GM04504 (cell line): ENCODE results near the gene P3H3.
"Not testable (repeated sequence)": the region's sequence is repeated elsewhere in the genome, so short reads cannot be mapped to it uniquely, and the experiment has no call there.

ENCODE experiments used
- DNase-seq: peaks from one replicate; pipeline ENCODE4 v3.0.0-alpha.2; 2012; ENCODE audit warnings: low read depth

Gene P3H3

GRCh38 chr12:6867413-6868210, 39.4 kb downstream of the P3H3 start, which contains the start of gene TPI1:
TPI1 (plus strand) TSS chr12:6867531; CDS start chr12:6867567, 36 bp downstream.
- peak; percentile 48 for DNase-seq

- no peak for DNase-seq
Observed at GRCh38 chr12:6868211-6869048, 40.2 kb downstream of the P3H3 start.

DNA sequence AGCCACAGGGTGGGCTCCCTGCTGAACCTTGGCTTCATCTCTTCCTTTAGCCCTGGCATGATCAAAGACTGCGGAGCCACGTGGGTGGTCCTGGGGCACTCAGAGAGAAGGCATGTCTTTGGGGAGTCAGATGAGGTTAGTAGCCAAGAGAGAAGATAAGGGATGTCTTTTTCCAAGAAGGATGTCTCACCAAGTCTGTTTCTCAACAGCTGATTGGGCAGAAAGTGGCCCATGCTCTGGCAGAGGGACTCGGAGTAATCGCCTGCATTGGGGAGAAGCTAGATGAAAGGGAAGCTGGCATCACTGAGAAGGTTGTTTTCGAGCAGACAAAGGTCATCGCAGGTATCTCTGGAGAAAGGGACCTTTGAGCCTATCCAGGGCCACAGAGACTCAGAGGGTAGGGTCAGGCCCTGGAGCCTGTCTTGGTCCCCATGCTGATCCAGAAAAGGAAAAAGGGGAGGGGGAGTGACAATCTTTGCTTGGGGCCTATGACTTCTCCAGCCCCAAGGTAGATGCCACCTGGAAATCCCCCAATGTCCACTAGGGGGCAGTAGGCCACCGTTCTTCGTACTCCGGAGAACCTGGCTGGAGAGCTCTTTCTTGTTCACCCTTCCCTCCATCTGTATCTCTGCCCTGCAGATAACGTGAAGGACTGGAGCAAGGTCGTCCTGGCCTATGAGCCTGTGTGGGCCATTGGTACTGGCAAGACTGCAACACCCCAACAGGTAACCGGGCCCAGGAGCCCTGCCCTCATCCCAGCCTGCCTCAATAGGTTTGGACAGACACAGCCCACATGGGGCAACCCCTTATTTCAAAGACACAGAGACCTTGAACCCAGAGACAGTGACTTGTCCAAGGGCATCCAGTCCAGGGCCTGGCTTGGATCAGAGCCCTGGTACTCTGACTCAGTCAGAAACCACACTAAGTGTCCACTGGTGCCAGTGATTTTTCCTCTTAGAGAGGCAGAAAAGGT, 41.1 kb downstream of the P3H3 start:
- DNase-seq = peak; percentile 50

DNA sequence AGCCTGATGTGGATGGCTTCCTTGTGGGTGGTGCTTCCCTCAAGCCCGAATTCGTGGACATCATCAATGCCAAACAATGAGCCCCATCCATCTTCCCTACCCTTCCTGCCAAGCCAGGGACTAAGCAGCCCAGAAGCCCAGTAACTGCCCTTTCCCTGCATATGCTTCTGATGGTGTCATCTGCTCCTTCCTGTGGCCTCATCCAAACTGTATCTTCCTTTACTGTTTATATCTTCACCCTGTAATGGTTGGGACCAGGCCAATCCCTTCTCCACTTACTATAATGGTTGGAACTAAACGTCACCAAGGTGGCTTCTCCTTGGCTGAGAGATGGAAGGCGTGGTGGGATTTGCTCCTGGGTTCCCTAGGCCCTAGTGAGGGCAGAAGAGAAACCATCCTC, 42.1 kb downstream of the P3H3 start:
- not testable (repeated sequence) for DNase-seq

DNA sequence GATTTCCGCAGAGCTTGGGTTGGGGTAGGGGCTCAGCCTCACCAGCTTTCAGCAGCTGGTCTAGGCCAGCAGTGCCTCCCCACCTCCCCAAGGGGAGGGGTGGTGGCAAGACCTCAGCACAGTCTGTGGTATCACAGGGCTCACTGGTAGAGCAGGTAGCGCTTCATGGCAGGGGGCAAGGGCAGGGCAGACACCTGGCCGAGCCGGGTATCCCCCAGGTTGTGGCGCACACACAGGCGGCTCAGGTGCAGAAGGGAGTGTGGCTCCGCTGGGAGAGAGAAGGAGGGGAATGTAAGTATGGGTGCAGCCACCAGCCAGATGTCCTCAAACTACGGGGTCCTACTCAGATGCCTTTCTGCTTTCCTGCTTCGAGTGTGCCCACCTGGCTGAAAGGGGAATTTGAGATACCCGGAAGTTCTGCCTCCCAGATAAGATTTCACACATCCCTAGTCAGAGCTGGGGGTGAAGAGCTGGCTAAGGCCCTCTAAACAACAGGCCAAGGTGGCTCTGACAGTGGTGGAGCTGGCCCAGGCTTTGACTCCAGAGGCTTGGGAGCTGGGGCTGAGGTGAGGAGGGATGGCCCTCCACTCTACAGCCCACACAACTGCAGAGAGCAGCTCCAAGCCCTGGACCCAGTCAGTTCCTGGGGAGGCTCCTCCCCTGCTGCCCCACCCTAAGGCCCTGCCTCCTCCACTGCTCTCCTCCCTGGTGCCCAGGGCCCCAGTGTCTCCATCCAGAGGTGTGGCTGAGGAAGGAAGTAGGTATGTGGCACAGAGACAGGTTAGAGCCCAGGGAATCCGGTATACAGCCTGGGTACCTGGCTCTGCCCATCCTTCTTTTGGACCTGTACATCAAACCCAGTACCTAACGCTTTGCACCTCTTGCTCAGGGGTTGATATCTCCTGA, 43.1 kb downstream of the P3H3 start:
- DNase-seq = no peak

- no peak for DNase-seq
Observed at GRCh38 chr12:6872073-6873048, 44.2 kb downstream of the P3H3 start.

DNA sequence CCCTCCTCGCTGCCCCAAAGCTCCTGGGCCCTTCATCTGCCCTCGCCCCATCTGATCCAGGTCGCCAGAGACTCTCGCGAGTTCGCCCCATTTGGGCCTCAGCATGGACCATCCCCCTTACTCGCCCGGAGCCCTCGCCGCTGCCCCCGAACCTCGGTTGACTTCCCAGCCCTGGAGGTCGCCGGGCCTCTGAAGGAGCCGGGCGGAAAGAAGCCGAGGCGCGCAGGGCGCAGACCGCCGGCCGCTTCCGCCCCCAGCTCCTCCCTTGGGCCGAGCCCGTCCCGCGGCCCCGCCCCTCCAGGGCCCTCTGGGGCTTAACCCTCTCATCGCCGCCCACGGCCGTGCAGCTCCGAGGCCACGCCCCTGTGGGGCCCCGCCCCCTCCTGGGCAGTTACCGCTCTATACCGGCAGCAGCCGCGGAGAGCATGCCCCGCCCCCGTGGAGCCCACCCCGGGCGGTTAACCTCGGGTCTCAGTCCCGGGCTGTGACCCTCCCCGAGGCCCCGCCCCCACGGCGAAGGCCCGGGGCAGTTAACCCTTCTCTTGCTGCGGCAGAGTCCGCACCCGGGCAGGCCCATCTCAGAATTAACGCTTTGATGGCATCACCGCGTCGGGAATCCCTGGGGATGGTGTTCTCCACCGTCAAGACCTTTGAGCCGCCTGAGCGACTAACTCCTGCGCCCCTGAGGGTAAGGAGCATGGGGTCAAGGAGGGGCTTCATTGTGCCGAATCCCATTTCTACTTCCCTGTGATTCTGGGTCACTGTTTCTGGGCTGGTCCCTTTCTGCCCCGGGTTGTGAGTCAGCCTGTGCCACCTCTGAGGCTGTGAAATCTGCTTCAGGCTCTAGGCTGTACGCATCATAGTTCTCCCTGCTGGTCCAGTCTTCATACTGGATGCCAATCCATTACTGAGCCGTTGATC, 45.1 kb downstream of the P3H3 start, which contains the start of gene SPSB2:
SPSB2 (minus strand) TSS at position 210 of the 921 bp plus-strand sequence. CDS start 402 bp downstream, outside the sequence.
- peak; percentile 87 for DNase-seq

- DNase-seq = not testable (repeated sequence)
Observed at GRCh38 chr12:6874015-6874368, 45.8 kb downstream of the P3H3 start.

GRCh38 chr12:6879824-6880223, 51.6 kb downstream of the P3H3 start:
- not testable (repeated sequence) for DNase-seq

GRCh38 chr12:6883252-6883651, 55.0 kb downstream of the P3H3 start:
- DNase-seq = no peak

DNA sequence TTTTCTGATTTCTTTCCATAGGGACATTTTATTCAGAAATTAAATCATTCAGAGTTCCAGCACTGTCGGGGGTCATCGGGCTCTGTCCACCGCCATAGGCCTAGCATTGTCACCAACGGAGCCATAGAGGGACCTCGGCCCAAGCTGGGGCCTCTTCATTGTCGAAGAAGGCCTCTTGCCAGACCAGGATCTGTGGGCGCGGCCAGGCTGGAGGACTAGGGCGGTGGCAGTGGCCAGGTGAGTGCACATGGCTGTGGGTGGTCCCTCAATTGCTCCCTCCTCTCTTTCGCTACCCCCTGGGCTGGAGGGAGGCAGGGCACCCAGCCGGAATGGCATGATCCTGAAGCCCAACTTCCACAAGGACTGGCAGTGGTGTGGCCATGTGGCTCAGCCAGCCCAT, 55.5 kb downstream of the P3H3 start:
- no peak for DNase-seq

DNA sequence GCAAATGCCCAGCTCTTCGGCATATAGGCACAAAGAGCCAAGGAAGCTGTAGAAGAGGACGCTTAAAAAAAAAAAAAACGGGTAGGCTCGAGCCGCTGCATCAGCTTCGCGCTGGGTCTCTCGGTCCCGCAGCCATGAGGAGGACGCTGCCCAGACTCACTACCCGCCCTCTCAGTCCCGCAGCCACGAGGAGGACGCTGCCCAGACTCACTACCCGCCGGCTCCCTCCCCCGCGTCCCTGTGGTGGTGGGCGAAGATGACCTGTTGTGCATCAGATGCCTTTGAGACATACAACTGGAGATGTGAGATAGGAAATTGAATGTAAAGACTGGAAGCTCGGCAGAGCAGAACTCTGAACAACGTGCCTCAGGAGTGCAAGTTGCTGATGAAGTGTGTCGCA, 56.3 kb downstream of the P3H3 start:
- no peak for DNase-seq

DNA sequence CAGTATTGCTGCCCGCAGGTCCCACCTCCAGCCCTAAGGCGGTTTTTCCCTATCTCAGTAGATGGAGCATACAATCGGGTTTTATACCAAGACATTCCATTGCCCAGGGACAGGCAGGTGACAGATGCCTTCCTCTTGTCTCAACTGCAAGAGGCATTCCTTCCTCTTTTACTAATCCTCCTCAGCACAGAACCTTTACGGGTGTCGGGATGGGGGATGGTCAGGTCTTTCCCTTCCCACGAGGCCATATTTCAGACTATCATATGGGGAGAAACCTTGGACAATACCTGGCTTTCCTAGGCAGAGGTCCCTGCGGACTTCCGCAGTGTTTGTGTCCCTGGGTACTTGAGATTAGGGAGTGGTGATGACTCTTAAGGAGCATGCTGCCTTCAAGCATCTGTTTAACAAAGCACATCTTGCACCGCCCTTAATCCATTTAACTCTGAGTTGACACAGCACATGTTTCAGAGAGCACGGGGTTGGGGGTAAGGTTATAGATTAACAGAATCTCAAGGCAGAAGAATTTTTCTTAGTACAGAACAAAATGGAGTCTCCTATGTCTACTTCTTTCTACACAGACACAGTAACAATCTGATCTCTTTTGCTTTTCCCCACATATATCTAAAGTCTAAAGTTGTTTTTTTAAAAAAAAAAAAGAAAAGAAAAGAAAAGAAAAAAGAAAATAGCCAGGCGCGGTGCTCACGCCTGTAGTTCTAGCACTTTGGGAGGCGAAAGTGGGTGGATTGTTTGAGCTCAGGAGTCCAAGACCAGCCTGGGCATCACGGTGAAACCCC, 58.2 kb downstream of the P3H3 start:
- not testable (repeated sequence) for DNase-seq

DNA sequence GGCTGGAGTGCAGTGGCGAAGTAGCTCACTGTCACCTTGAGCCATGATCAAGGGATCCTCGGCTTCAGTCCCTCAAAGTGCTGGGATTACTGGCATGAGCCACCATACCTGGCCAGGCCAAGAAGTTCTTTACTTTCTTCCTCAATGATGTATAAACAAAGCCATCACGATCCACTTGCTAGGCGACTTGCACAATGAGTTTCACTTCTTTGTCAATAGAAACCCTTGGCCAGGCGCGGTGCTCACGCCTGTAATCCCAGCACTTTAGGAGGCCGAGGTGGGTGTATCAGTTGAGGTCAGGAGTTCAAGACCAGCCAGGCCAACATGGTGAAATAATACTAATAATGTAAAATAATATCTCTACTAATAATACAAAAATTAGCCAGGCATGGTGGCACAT, 59.3 kb downstream of the P3H3 start:
- no peak for DNase-seq

GRCh38 chr12:6888360-6888759, 60.2 kb downstream of the P3H3 start:
- no peak for DNase-seq

DNA sequence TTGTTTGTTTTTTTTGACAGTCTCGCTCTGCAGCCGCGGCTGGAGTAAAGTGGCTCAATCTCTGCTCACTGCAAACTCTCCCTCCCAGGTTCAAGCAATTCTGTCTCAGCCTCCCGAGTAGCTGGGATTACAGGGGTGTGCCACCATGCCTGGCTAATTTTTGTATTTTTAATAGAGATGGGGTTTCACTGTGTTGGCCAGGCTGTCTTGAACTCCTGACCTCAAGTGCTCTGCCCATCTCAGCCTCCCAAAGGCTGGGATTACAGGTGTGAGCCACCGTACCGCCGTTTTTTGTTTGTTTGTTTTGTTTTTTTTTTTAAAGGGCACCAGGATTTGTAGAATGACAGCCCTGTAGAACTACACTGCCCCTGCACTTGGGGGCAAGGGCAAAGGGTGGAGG, 60.6 kb downstream of the P3H3 start:
- DNase-seq = not testable (repeated sequence)
